Measurements from ENCODE around the gene SLC17A5.
A peak's percentile ranks its signal among the peaks of the same experiment; 100 is the strongest.

SLC17A5 gene

GRCh38 chr6:73585566-73586415 is 68.0 kb downstream of the SLC17A5 start:
- TF ChIP-seq CTCF (IDR thresholded peaks at IDR 0.05; ENCODE audit: low read depth, low read length) (no peak), EZH2phosphoT487 (IDR thresholded peaks at IDR 0.05; ENCODE audit: low read depth) (no peak)
- peak overlapping the region; percentile 62 for H3K4me3 ChIP-seq (ENCODE audit: low read length)

GRCh38 chr6:73581293-73581692 is 72.5 kb downstream of the SLC17A5 start:
- TF ChIP-seq CTCF (IDR thresholded peaks at IDR 0.05; ENCODE audit: low read depth, low read length) (no peak), EZH2phosphoT487 (IDR thresholded peaks at IDR 0.05; ENCODE audit: low read depth) (no peak)
- Histone ChIP-seq H3K27ac (ENCODE audit: low read length) (no peak overlapping the region), H3K9me3 (ENCODE audit: insufficient read depth, low read length) (no peaks in the 10 kb centered on the region), H4K20me1 (ENCODE audit: insufficient read depth, low read length) (no peaks in the 10 kb centered on the region), H3K36me3 (replicated peaks; ENCODE audit: low read depth, low read length) (no peaks in the 10 kb centered on the region), H3K4me1 (ENCODE audit: low read length) (peaks cover 36% of the 10 kb centered on the region), H3K9ac (ENCODE audit: low read length) (no peak overlapping the region), H3K4me2 (ENCODE audit: low read length) (no peak overlapping the region), H3K79me2 (ENCODE audit: low read length) (no peaks in the 10 kb centered on the region), H3K27me3 (ENCODE audit: low read depth, low read length) (no peaks in the 10 kb centered on the region), H3K4me3 (ENCODE audit: low read length) (no peak overlapping the region), H2AFZ (ENCODE audit: low read depth, low read length) (no peak overlapping the region; the same call in 1 of the 2 replicates)

More at GRCh38 chr6:73585566-73586415, 68.0 kb downstream of the SLC17A5 start:
- H3K27me3 ChIP-seq (ENCODE audit: low read depth, low read length): no peaks in the 10 kb centered on the region
- H3K79me2 ChIP-seq (ENCODE audit: low read length): no peaks in the 10 kb centered on the region
- peak overlapping the region; percentile 89 for H2AFZ ChIP-seq (ENCODE audit: low read depth, low read length)
- no peaks in the 10 kb centered on the region for H3K9me3 ChIP-seq (ENCODE audit: insufficient read depth, low read length)
- H3K27ac ChIP-seq (ENCODE audit: low read length): peak overlapping the region; percentile 87
- no peaks in the 10 kb centered on the region for H3K36me3 ChIP-seq (replicated peaks; ENCODE audit: low read depth, low read length)
- H3K9ac ChIP-seq (ENCODE audit: low read length): peak overlapping the region; percentile 63
- peak overlapping the region; percentile 81 for H3K4me2 ChIP-seq (ENCODE audit: low read length)
- no peaks in the 10 kb centered on the region for H4K20me1 ChIP-seq (ENCODE audit: insufficient read depth, low read length)
- H3K4me1 ChIP-seq (ENCODE audit: low read length): peaks cover 24% of the 10 kb centered on the region

- Histone ChIP-seq H3K9me3 (ENCODE audit: insufficient read depth, low read length) (no peaks in the 10 kb centered on the region), H3K36me3 (replicated peaks; ENCODE audit: low read depth, low read length) (no peaks in the 10 kb centered on the region), H3K4me2 (ENCODE audit: low read length) (peak overlapping the region; percentile 84), H3K27me3 (ENCODE audit: low read depth, low read length) (no peaks in the 10 kb centered on the region), H3K79me2 (ENCODE audit: low read length) (no peaks in the 10 kb centered on the region), H3K4me1 (ENCODE audit: low read length) (peaks cover 28% of the 10 kb centered on the region), H4K20me1 (ENCODE audit: insufficient read depth, low read length) (no peaks in the 10 kb centered on the region), H3K4me3 (ENCODE audit: low read length) (peak overlapping the region; percentile 72), H3K27ac (ENCODE audit: low read length) (peak overlapping the region; percentile 69), H3K9ac (ENCODE audit: low read length) (peak overlapping the region; percentile 67), H2AFZ (ENCODE audit: low read depth, low read length) (peak overlapping the region; percentile 90)
- peak; percentile 51 for TF ChIP-seq CTCF (IDR thresholded peaks at IDR 0.05; ENCODE audit: low read depth, low read length)
- no peak for TF ChIP-seq EZH2phosphoT487 (IDR thresholded peaks at IDR 0.05; ENCODE audit: low read depth)
Observed at GRCh38 chr6:73580247-73581149, 73.3 kb downstream of the SLC17A5 start.

GRCh38 chr6:73579851-73580246 is 73.9 kb downstream of the SLC17A5 start:
- Histone ChIP-seq H3K27me3 (ENCODE audit: low read depth, low read length) (no peaks in the 10 kb centered on the region), H3K36me3 (replicated peaks; ENCODE audit: low read depth, low read length) (no peaks in the 10 kb centered on the region), H3K27ac (ENCODE audit: low read length) (peak overlapping the region; percentile 69), H4K20me1 (ENCODE audit: insufficient read depth, low read length) (no peaks in the 10 kb centered on the region), H3K79me2 (ENCODE audit: low read length) (no peaks in the 10 kb centered on the region), H3K9me3 (ENCODE audit: insufficient read depth, low read length) (no peaks in the 10 kb centered on the region), H3K4me3 (ENCODE audit: low read length) (peak overlapping the region; percentile 72), H3K4me2 (ENCODE audit: low read length) (peak overlapping the region; percentile 84), H2AFZ (ENCODE audit: low read depth, low read length) (peak overlapping the region; percentile 90), H3K4me1 (ENCODE audit: low read length) (peaks cover 21% of the 10 kb centered on the region), H3K9ac (ENCODE audit: low read length) (peak overlapping the region; percentile 67)
- TF ChIP-seq CTCF (IDR thresholded peaks at IDR 0.05; ENCODE audit: low read depth, low read length) (no peak), EZH2phosphoT487 (IDR thresholded peaks at IDR 0.05; ENCODE audit: low read depth) (no peak)
